NCI-H1436 treated with DMSO at 0.1 percent for 48 hours (cell line): Measurements from ENCODE around the gene FAM180A.

Experiments
- DNase-seq: peaks from one replicate; lab custom pipeline; 2025; lab: John Stamatoyannopoulos, UW

Gene FAM180A

GRCh38 chr7:135682191-135682590 is 66.4 kb downstream of the FAM180A start:
- DNase-seq: no peak

GRCh38 chr7:135681762-135682161 is 66.9 kb downstream of the FAM180A start:
- no peak for DNase-seq
